LNCaP clone FGC (cell line): Measurements from ENCODE around the gene DIAPH2.

ENCODE experiments used
- DNase-seq: peaks from one replicate; pipeline ENCODE4 v3.0.0-alpha.2; 2011; ENCODE audit warnings: low read depth
- H3K4me3 ChIP-seq: 2 replicates; pipeline ENCODE4 v1.5.1; 2011; ENCODE audit warnings: mild to moderate bottlenecking, low read depth, low read length, control low read depth
- CTCF ChIP-seq: IDR thresholded peaks from 2 replicates; pipeline ENCODE4 v1.5.1; 2012; ENCODE audit warnings: mild to moderate bottlenecking; ENCODE audit not compliant: control insufficient read depth, insufficient read depth; ENCODE audit errors: extremely low read depth

DIAPH2 gene

GRCh38 chrX:97314345-97314744 lies 629.7 kb downstream of the DIAPH2 start:
- no peak overlapping the region for H3K4me3 ChIP-seq
- no peak for DNase-seq
- TF ChIP-seq CTCF, result no peak

GRCh38 chrX:97315939-97316338 lies 631.3 kb downstream of the DIAPH2 start:
- TF ChIP-seq CTCF, result 0 out of 2 replicates have a peak, but pooled peaks have one; percentile 4
- no peak for DNase-seq
- H3K4me3 ChIP-seq, result no peak overlapping the region

GRCh38 chrX:97320305-97320704 lies 635.7 kb downstream of the DIAPH2 start:
- no peak for TF ChIP-seq CTCF

GRCh38 chrX:97322401-97322800 lies 637.8 kb downstream of the DIAPH2 start:
- DNase-seq, result no peak
- no peak for TF ChIP-seq CTCF
- no peak overlapping the region for H3K4me3 ChIP-seq

More at GRCh38 chrX:97320305-97320704, 635.7 kb downstream of the DIAPH2 start:
- no peak overlapping the region for H3K4me3 ChIP-seq
- no peak for DNase-seq

- no peak for TF ChIP-seq CTCF
- DNase-seq, result no peak
- H3K4me3 ChIP-seq, result no peak overlapping the region
Measured at GRCh38 chrX:97326456-97326855, 641.8 kb downstream of the DIAPH2 start.

- peak; percentile 62 for DNase-seq
- TF ChIP-seq CTCF, result peak; percentile 13; the same call in 1 of the 2 replicates
- no peak overlapping the region for H3K4me3 ChIP-seq
Measured at GRCh38 chrX:97328853-97329390, 644.3 kb downstream of the DIAPH2 start.

- no peak for DNase-seq
- no peak for TF ChIP-seq CTCF
- no peak overlapping the region for H3K4me3 ChIP-seq
Measured at GRCh38 chrX:97330151-97330550, 645.5 kb downstream of the DIAPH2 start.
